Stimulated activated CD8-positive, alpha-beta memory T cell treated with anti-CD3 and anti-CD28 coated beads, Interleukin-2, amount 100 ng/mL, for 48 hours (primary cell): ENCODE data around the gene INSC.
A peak's percentile ranks its signal among the peaks of the same experiment; 100 is the strongest.
"Not testable (repeated sequence)": the region's sequence is repeated elsewhere in the genome, so short reads cannot be mapped to it uniquely, and the experiment has no call there.

Experiments
- DNase-seq, 2 donors: peaks; one replicate each; pipeline ENCODE4 v3.0.0-alpha.2; 2020; ENCODE audit warnings: low read depth in 2 of 2

INSC gene

DNA sequence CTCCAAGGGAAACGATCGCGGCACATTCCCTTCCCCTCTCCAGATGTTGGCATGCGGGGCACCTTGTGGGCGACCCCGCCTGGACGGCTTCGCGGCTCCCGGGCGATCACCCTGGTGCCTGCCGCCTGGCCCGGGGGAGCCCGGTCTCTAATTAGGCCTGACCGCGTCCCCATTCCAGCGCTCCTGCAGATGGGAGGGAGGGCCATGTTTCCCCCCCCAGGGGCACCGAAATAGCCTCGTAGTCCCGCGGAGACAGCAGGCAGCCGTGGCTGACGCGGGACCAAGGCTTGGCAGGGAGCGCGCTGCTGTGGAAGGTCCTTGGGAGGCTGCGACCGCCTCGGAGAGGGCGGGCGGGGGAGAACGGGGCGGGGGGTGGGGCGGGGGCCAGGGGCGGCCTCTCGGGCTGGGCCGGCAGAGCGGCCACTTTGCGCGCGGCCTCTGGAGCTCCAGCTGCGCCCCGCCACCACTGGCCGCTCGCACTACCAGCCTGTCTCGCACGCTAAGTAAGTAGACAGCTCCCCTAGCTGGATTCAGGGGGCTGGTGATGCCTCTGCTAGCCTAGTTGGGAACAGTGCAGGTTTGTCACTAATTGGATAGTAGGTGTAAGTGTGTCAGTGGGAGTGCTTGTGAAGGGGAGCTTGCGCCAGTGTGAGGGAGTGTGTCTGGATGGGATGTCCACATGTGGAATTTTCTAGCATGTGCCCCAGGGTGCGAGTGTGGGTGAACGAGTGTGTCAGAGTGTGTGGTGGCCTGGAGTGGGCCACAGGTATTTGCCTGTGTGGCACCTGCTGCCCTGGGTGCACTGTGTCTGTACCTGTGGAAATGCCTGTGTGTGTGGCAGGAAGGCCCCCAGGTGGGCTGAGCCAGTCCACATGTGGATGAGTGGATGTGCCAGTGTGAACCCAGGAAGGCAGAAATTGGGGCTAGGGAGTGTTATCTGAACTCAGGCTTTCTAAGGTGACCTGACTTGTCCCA lies at the start of gene INSC:
Gene INSC (plus strand): TSS at position 423 of the 975 bp plus-strand sequence. CDS start 34,252 bp downstream, outside the sequence.
- DNase-seq: no peak

GRCh38 chr11:15069751-15070150 lies 45.0 kb upstream of the INSC start:
- not testable (repeated sequence) for DNase-seq

DNA sequence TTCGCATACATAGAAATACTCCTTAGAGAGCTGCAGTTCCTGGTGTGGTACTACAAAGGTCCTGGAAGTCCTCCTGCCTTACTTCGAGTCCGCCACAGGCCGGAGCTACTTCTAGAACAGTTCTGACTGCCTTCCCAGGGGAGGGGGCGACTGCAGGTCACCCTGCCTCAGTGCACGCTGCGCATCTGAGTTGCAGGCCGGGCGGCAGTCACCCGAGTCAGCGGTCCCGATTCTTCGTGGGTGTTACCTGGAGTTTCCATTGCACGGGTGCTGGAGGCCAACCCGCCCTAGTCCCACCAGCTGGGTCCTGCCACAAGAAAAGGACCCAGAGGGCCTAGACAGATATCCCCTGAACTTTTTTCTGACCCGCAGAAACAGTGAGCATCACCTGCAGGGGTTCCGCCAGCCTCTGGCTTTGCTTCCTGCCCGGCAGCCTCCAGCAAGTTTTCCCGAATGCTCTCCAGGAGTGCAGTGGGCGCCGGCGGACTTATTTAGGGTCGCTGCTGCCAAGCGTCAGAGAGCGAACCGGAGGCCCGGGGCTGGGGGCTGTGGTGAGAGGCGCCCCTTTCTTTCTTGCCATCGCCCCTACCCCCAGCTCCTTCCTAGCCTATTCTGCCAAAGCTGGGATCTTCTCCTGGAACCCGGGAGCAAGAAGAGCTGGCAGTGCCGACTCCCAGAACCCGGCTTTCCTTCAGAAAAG lies 43.0 kb upstream of the INSC start:
- DNase-seq: no peak

DNA sequence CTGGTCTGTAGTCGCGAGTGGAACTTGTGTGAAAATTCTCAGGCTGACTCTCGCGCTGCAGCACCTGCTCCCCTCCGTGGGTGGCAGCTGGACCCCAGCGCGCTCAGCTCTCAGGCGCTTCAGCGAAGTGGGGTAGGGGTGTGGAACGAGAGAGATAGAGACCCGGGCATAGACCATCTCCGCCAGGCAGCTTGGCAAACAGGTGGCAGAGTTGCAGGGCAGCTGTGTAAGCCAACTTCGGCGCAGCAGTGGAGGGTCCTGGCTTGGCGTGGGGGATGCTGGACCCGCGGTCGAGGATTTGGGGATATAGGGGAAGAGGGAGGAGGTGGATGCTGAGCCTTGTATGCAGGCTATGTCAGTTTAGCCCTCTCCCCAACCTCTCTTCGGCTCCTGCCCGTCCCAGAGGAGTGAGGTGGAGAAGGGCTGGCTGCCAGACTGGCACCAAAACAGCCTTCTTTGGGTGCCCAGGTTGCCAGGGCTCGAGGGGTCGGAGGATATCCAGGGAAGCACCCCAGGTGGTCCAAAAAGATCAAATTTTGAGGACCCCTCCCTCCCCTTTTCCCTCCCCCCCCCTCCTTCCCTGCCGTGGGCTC lies 42.1 kb upstream of the INSC start:
- no peak for DNase-seq

GRCh38 chr11:15073361-15074205 lies 41.1 kb upstream of the INSC start, which contains the start of gene CALCB:
Gene CALCB (plus strand): TSS chr11:15073593. CDS start chr11:15074719, 1,126 bp downstream.
- DNase-seq: no peak

GRCh38 chr11:15074206-15075161 lies 40.2 kb upstream of the INSC start:
- peak; percentile 83 to 89 for DNase-seq

GRCh38 chr11:15075162-15075526 lies 39.6 kb upstream of the INSC start:
- DNase-seq: no peak

GRCh38 chr11:15091175-15091574 lies 23.5 kb upstream of the INSC start:
- no peak for DNase-seq

- no peak for DNase-seq
Observed at GRCh38 chr11:15091625-15092024, 23.1 kb upstream of the INSC start.

DNA sequence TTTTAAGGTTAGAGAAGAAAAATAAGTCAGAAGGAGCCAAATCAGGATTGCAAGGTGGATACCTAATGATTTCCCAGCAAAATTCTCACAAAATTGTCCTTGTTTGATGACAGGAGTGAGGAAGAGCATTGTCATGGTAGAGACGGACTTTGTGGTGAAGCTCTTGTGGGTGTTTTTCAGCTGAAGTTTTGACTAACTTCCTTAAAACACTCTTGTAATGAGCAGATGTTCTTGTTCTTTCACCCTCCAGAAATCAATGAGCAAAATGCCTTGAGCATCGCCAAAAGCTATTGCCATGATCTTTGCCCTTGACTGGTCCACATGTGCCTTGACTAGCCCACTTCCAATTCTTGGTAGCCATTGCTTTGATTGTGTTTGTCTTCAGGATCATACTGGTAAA lies 21.3 kb upstream of the INSC start:
- no peak for DNase-seq

DNA sequence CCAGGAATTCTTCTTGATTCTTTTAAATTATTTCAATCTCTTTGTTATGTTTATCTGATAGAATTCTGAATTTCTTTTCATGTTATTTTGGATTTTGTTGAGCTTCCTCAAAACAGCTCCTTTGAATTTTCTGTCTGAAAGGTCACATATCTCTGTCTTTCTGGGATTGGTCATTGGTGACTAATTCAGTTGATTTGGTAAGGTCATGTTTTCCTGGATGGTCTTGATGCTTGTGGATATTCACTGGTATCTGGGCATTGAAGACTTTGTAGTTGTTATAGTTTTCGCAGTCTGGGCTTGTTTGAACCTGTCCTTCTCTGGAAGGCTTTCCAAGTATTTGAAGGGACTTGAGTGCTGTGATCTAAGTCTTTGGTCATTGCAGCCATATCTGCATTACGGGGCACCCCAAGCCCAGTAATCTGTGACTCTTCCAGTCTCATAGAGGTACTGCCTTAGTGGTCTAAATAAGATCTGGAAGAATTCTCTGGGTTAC lies 18.9 kb upstream of the INSC start:
- DNase-seq: no peak

GRCh38 chr11:15097411-15097810 lies 17.3 kb upstream of the INSC start:
- no peak for DNase-seq

DNA sequence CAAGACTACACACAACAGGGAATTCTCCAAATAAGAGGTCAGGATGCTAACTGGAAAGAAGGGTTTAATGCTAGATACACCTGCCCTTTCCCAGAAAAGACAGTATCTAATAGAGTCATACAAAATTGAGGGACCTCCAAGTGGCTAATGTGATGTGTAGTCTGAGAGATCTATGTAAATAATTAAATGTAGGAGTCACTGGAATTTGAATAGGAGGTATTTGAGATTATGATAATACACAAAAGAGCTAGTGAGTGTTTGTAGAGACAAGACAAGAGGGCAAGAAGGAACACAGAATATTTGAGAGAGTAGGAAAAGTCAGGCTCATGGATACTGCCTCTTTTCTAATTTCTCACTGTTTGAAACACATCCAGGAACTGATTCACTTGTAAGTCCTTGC lies 15.5 kb upstream of the INSC start:
- no peak for DNase-seq

DNA sequence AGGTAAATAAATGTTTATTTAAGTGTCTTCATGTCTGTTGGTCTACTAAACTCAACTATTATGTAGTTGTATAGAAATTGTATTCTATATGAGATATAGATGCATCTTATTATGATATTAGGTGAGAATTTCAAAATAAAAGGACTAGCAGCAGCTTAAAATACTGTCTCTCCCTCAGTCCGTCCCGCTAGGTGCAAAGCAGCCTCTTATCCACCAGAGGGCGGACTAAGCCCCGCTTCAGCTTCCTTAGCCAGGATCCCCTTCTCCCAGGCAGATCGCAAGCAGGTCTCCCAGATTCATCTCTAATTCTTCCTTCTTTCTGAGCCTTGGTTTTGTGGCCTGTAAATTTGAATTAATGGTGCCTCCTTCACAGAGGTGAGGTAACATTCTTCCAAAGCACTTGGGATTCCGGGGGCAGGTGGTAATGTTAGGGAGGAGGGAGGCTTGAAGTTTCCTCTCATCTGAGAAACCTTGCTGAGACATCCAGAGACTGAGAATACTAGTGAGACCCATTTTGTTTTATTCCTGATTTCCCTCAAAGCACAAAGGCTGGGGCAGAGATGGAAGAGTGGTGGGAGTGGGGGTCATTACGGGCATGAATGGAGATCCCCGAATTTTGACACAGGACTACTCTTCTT lies 13.5 kb upstream of the INSC start:
- peak; percentile 30 to 39 for DNase-seq

DNA sequence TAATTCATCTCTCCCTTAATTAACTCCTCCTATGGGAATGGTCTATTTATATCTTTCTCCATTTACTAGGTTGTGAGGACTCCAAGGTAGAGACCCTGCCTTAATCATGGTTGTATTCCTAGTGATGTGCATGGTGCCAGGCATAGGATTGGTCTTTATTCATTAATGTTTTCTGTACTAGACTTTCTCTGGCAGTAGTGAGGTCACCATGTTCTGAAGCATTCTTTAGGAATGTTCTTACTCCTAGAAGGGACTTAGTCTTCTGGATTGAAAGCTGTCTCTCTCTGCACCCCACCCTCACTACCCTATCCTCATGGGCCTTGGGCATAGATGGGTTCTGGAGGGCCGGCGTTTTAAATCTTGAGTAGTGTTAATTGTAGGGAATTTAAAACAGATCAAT lies 10.6 kb upstream of the INSC start:
- DNase-seq: no peak

DNA sequence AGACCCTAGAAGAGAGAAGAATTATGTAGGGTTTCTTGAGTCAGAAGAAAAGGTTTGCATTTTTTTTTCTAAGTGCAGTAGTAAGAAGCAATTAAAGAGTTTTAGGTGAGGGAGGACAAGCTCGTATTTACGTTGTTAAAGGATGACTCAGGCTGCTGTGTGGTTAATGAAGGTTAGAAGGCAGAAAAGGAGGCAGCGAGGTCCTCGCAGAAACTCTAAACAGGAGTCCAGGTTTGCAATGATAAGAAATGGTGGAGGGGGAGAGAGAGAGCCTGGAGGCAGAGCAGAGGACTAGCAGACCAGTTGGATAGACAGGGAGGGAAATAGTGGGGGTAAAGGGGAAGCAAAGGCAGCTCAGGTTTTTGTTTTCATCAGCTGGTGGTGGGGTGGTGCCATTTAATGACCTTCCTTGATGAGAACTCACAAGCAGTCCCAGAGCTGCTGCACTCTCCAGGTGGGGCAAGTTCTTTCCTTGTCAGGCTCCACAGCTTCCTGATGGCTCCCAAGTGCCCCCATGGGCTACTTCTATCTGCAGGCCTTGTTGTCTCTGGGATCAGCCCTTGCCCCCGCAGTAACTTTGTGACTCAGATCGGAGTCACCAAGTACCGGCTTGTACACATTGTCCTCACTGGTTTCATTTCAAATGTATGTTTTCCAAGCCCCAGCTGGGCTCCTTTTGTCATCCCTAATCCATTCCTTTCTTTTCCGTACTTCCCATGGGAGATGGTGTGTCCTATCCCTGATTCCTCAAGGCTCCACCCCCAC lies 8.3 kb upstream of the INSC start:
- no peak for DNase-seq

- no peak for DNase-seq
Observed at GRCh38 chr11:15107730-15108515, 6.8 kb upstream of the INSC start.

DNA sequence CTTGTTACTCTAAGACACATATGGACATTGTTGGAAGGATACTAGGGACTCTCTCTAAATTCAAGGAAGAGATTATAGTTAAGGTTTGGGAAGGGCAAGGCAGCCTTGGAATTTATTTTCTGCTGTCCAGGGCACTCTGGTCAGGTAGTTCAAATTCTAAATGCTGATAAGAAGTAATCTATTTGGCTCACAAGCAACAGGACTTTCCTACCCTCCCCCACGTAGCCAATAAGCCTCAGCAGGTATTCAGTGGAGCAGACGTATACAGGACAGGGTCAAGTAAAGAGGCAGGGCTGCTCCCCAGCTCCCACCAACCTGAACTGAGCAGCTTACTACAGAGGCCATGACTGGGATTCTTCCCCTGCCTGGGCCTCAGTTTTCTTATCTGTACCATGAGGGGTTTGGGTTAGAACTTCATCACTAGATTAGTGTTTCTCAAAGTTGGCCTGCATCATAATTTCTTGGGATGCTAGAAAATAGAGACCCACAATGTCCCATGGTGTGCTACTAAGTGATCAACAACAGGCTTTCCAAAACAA lies 6.1 kb upstream of the INSC start:
- no peak for DNase-seq
